ENCODE measurements around the gene DZIP1L. TPM values are rescaled to one million over a fixed set of nuclear protein-coding genes. Genes with fewer than 3 reads are reported as not detected.
A peak's percentile ranks its signal among the peaks of the same experiment; 100 is the strongest.

DZIP1L gene
- total RNA-seq, 2 donors from 2014 or later, result 32.0 to 32.5 TPM

DNA sequence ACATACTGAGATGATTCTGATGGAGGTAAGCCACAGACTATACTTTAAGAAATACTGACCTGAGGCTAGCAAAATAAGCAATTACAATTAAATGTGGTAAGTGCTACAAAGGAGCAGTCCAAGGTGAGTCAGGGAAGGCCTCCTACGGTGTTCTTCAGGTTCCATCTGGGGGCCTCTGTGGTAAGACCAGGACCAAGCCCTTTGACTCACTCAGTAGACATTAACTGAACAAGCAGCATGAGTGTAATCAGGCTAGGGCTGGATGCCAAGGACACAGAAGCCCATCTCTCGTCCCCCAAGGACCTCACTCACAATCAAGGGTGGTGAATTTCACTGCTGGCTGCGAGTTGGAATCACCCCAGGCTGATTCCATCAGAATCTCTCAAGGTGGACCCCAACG lies 37.3 kb downstream of the DZIP1L start:
- no peaks in the 10 kb centered on the region for H3K27me3 Mint-ChIP-seq (ENCODE audit: insufficient read depth)
- 93 to 100% methylated on average over 2 to 4 of the region's 4 CpGs for WGBS, 2 experiments (ENCODE audit: insufficient coverage in 1 of 2, insufficient read length in 1 of 2)
- H3K4me1 ChIP-seq (ENCODE audit: control insufficient read depth, insufficient read depth, low read length), result peaks cover 4% of the 10 kb centered on the region

GRCh38 chr3:138072796-138073195 lies 42.6 kb downstream of the DZIP1L start:
- Histone ChIP-seq H3K9me3 (ENCODE audit: control insufficient read depth, low read length) (no peaks in the 10 kb centered on the region), H3K9ac (ENCODE audit: extremely low read depth, low read length, poor library complexity, severe bottlenecking) (no peak overlapping the region), H3K36me3 (ENCODE audit: control insufficient read depth, insufficient read depth, low read length) (peaks cover 69% of the 10 kb centered on the region), H3K27ac (ENCODE audit: low read depth, low read length) (no peak overlapping the region), H3K27me3 (ENCODE audit: control insufficient read depth, insufficient read depth, low read length, poor library complexity, severe bottlenecking) (no peaks in the 10 kb centered on the region), H3K4me3 (ENCODE audit: low read length) (no peak overlapping the region), H3K4me1 (ENCODE audit: control insufficient read depth, insufficient read depth, low read length) (no peaks in the 10 kb centered on the region)
- Mint-ChIP-seq H3K4me3 (no peak overlapping the region), H3K27ac (peak overlapping the region; percentile 84), H3K27me3 (ENCODE audit: insufficient read depth) (no peaks in the 10 kb centered on the region), H3K36me3 (ENCODE audit: low read depth) (peaks cover 60% of the 10 kb centered on the region), H3K9me3 (no peaks in the 10 kb centered on the region), H3K4me1 (peaks cover 7% of the 10 kb centered on the region)
- DNase-seq, result peak; percentile 77
- 89 to 93% methylated on average over 5 to 8 of the region's 8 CpGs for WGBS, 2 experiments (ENCODE audit: insufficient coverage in 1 of 2, insufficient read length in 1 of 2)
- TF ChIP-seq, protein P1, sequence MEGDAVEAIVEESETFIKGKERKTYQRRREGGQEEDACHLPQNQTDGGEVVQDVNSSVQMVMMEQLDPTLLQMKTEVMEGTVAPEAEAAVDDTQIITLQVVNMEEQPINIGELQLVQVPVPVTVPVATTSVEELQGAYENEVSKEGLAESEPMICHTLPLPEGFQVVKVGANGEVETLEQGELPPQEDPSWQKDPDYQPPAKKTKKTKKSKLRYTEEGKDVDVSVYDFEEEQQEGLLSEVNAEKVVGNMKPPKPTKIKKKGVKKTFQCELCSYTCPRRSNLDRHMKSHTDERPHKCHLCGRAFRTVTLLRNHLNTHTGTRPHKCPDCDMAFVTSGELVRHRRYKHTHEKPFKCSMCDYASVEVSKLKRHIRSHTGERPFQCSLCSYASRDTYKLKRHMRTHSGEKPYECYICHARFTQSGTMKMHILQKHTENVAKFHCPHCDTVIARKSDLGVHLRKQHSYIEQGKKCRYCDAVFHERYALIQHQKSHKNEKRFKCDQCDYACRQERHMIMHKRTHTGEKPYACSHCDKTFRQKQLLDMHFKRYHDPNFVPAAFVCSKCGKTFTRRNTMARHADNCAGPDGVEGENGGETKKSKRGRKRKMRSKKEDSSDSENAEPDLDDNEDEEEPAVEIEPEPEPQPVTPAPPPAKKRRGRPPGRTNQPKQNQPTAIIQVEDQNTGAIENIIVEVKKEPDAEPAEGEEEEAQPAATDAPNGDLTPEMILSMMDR (conservative IDR thresholded peaks at IDR 0.05), result no peak

More for the DNA sequence above, 37.3 kb downstream of the DZIP1L start:
- H3K27me3 ChIP-seq (ENCODE audit: control insufficient read depth, insufficient read depth, low read length, poor library complexity, severe bottlenecking), result no peaks in the 10 kb centered on the region
- H3K9me3 ChIP-seq (ENCODE audit: control insufficient read depth, low read length), result no peaks in the 10 kb centered on the region
- Mint-ChIP-seq H3K4me1 (peaks cover 13% of the 10 kb centered on the region), H3K27ac (no peak overlapping the region), H3K36me3 (ENCODE audit: low read depth) (peaks cover 76% of the 10 kb centered on the region), H3K4me3 (no peak overlapping the region), H3K9me3 (no peaks in the 10 kb centered on the region)
- H3K9ac ChIP-seq (ENCODE audit: extremely low read depth, low read length, poor library complexity, severe bottlenecking), result no peak overlapping the region
- no peak overlapping the region for H3K27ac ChIP-seq (ENCODE audit: low read depth, low read length)
- no peak for DNase-seq
- TF ChIP-seq, protein P1 (conservative IDR thresholded peaks at IDR 0.05), result no peak
- no peak overlapping the region for H3K4me3 ChIP-seq (ENCODE audit: low read length)
- peaks cover 73% of the 10 kb centered on the region for H3K36me3 ChIP-seq (ENCODE audit: control insufficient read depth, insufficient read depth, low read length)

DNA sequence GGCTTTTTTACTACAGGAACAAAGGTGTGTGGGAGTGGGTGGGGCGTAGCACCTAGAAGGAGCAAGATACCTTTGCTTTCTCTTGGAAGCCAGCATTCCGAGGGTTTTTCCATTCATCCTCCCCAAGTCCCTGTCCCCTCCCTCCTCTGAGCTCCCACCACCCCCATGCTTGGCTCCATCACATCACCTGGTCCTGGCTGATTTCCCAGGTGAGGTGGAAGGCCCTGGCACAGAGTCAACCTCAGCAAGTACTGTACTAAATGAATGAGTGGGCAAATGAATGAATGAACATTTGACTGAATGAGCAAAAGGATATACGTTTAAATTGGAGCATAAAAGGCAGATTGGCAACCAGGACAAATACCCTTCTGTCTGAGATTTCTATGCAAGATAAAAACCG lies 45.4 kb downstream of the DZIP1L start:
- Mint-ChIP-seq H3K9me3 (no peaks in the 10 kb centered on the region), H3K4me3 (no peak overlapping the region), H3K27me3 (ENCODE audit: insufficient read depth) (no peaks in the 10 kb centered on the region), H3K27ac (no peak overlapping the region), H3K4me1 (peaks cover 7% of the 10 kb centered on the region), H3K36me3 (ENCODE audit: low read depth) (peaks cover 48% of the 10 kb centered on the region)
- DNase-seq, result no peak
- Histone ChIP-seq H3K27ac (ENCODE audit: low read depth, low read length) (peak overlapping the region; percentile 64), H3K27me3 (ENCODE audit: control insufficient read depth, insufficient read depth, low read length, poor library complexity, severe bottlenecking) (no peaks in the 10 kb centered on the region), H3K4me3 (ENCODE audit: low read length) (no peak overlapping the region), H3K4me1 (ENCODE audit: control insufficient read depth, insufficient read depth, low read length) (no peaks in the 10 kb centered on the region), H3K36me3 (ENCODE audit: control insufficient read depth, insufficient read depth, low read length) (peaks cover 74% of the 10 kb centered on the region), H3K9ac (ENCODE audit: extremely low read depth, low read length, poor library complexity, severe bottlenecking) (no peak overlapping the region), H3K9me3 (ENCODE audit: control insufficient read depth, low read length) (no peaks in the 10 kb centered on the region)
- 85 to 93% methylated on average over 3 to 4 of the region's 4 CpGs for WGBS, 2 experiments (ENCODE audit: insufficient coverage in 1 of 2, insufficient read length in 1 of 2)
- TF ChIP-seq, protein P1 (conservative IDR thresholded peaks at IDR 0.05), result no peak
